ENCODE measurements around the gene WSCD1. TPM values are rescaled to one million over a fixed set of nuclear protein-coding genes. Genes with fewer than 3 reads are reported as not detected.
A peak's percentile ranks its signal among the peaks of the same experiment; 100 is the strongest.

WSCD1 gene
- total RNA-seq, 6 experiments from 2014 or later: 1.3 to 4.6 (median 1.6) TPM

DNA sequence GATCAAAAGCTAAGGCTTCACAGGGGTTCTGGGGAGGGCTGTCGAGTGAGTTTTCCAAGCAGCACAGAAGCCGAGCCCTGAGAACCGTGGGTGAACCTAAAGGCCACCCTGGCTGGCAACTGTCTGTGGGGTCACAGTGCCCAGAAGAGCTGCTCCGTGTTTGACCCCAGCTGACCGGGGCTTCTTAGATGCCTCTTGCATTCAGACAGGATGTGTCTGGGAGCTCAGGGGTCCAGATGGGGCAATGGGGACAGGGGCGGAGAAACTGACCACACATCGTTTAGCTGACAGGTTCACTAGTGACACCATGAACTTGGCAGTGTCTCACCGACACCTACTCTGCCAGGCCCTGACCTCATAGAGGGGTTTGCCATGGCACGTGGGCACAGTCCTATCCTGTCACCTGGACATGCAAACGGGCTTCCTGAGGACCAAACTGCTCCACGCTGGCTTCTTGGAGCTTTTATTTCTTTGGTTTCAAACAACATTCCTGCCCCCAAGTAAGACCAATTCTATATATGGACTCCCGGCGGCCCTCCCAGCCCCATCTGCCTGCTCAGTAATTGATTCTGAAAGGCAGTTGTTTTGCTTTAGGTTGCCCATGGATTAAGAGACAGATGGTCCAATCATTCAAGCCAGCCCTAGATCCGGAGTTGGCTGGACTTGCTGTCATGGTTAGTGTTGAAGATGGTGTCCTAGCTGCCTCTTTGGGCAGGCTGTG, 22.2 kb downstream of the WSCD1 start:
- TF ChIP-seq POLR2A (IDR thresholded peaks at IDR 0.05) (no peak), CTCF (IDR thresholded peaks at IDR 0.05) (no peak)
- intact Hi-C loops (cut with DNase I): no loop called here
- ATAC-seq: no peak
- H3K36me3 ChIP-seq: no peaks in the 10 kb centered on the region
- no peak overlapping the region for H3K27ac ChIP-seq
- no peaks in the 10 kb centered on the region for H3K27me3 ChIP-seq
- H3K9me3 ChIP-seq: no peaks in the 10 kb centered on the region
- WGBS (ENCODE audit: insufficient coverage, low coverage, low lambda C conversion rate, missing lambda C conversion rate): 78% methylated on average over 3 of the region's 14 CpGs
- H3K4me1 ChIP-seq: no peaks in the 10 kb centered on the region
- no peak overlapping the region for H3K4me3 ChIP-seq
- no peak for DNase-seq

DNA sequence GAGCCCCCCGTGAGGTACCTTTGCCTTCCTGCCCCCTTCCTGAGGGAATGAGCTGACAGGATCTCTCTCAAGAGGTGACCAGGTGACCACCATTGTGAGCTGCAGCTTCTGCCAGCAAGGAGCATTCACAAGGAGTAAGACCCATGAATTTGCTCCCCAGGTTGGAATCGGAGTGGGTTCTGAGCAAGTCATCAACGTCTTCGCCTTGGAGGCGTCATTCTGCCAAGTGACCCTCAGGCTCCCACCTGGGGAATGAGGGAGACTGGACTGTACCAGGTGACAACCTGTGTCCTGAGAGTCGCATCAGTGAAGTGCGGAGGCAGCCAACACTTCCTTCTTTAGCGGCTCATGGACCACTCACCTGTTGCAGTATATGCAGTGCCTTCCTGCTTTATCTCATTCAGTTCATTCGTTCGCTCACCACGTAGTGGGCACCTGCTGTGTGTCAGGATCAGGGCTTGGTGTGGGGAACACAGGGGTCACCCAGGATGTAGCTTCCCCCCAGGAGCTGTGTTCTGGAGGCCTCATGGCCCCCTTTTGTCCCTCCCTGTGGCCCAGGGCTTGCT, 22.8 kb downstream of the WSCD1 start:
- no peaks in the 10 kb centered on the region for H3K9me3 ChIP-seq
- no peaks in the 10 kb centered on the region for H3K36me3 ChIP-seq
- H3K27me3 ChIP-seq: no peaks in the 10 kb centered on the region
- H3K4me3 ChIP-seq: no peak overlapping the region
- no peak overlapping the region for H3K27ac ChIP-seq
- no peak for TF ChIP-seq CTCF (IDR thresholded peaks at IDR 0.05)
- no peak for TF ChIP-seq POLR2A (IDR thresholded peaks at IDR 0.05)
- intact Hi-C loops (cut with DNase I): no loop called here
- ATAC-seq (no peak), DNase-seq (peak in 1 of 3 donors; percentile 22)
- no peaks in the 10 kb centered on the region for H3K4me1 ChIP-seq
- WGBS (ENCODE audit: insufficient coverage, low coverage, low lambda C conversion rate, missing lambda C conversion rate): 72% methylated on average over 4 of the region's 11 CpGs

GRCh38 chr17:6094453-6094852, 24.3 kb downstream of the WSCD1 start:
- H3K4me3 ChIP-seq: no peak overlapping the region
- DNase-seq (no peak), ATAC-seq (no peak)
- H3K4me1 ChIP-seq: no peaks in the 10 kb centered on the region
- TF ChIP-seq POLR2A (IDR thresholded peaks at IDR 0.05) (no peak), CTCF (IDR thresholded peaks at IDR 0.05) (no peak)
- intact Hi-C loops (cut with DNase I): no loop called here
- H3K9me3 ChIP-seq: no peaks in the 10 kb centered on the region
- no peaks in the 10 kb centered on the region for H3K27me3 ChIP-seq
- no peak overlapping the region for H3K27ac ChIP-seq
- H3K36me3 ChIP-seq: no peaks in the 10 kb centered on the region
- WGBS (ENCODE audit: insufficient coverage, low coverage, low lambda C conversion rate, missing lambda C conversion rate): 83% methylated on average over 1 of the region's 1 CpG

DNA sequence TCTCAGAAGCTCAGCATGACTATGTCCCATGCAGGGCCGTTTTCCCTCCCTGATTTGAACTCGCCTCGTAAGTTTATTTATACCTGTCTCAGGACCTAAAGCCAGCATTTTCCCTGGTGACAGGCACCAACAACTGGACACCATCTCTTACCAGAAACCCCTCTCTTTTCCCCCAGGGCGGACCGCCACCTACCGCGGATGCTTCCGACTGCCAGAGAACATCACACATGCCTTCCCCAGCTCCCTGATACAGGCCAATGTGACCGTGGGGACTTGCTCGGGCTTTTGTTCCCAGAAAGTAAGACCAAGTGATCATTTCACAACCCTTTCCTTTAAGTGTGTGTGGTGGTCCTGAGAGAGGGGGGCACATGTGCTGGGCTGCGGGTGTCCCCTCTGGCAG, 24.7 kb downstream of the WSCD1 start:
- no peak for TF ChIP-seq POLR2A (IDR thresholded peaks at IDR 0.05)
- TF ChIP-seq CTCF (IDR thresholded peaks at IDR 0.05): no peak
- Histone ChIP-seq H3K27me3 (no peaks in the 10 kb centered on the region), H3K4me1 (no peaks in the 10 kb centered on the region), H3K9me3 (no peaks in the 10 kb centered on the region), H3K4me3 (no peak overlapping the region), H3K27ac (no peak overlapping the region), H3K36me3 (no peaks in the 10 kb centered on the region)
- DNase-seq (peak in 1 of 3 donors; percentile 29), ATAC-seq (no peak)
- WGBS (ENCODE audit: insufficient coverage, low coverage, low lambda C conversion rate, missing lambda C conversion rate): 89% methylated on average over 11 of the region's 11 CpGs
- intact Hi-C loops (cut with DNase I): no loop called here
